ENCODE results near the gene FHIP2A.

The FHIP2A gene

GRCh38 chr10:114808982-114809381 is 12.6 kb upstream of the FHIP2A start:
- no peak overlapping the region for H3K56ac ChIP-seq (ENCODE audit: low read length)
- H4K8ac ChIP-seq (ENCODE audit: low read depth, low read length), result no peak overlapping the region
- no peaks in the 10 kb centered on the region for H3K36me3 ChIP-seq (ENCODE audit: control insufficient read depth, insufficient read depth, low read length)
- H2AK5ac ChIP-seq (ENCODE audit: low read length), result no peak overlapping the region
- no peaks in the 10 kb centered on the region for H3K4me1 ChIP-seq (ENCODE audit: control insufficient read depth, low read depth, low read length)
- no peak overlapping the region for H3K4me3 ChIP-seq (ENCODE audit: low read length)
- no peak overlapping the region for H2BK15ac ChIP-seq (replicated peaks; ENCODE audit: low read depth)
- no peak overlapping the region for H4K5ac ChIP-seq (ENCODE audit: low read length)
- no peaks in the 10 kb centered on the region for H3K79me1 ChIP-seq (ENCODE audit: low read length)
- no peak for DNase-seq
- H3K4ac ChIP-seq (ENCODE audit: low read depth, low read length), result no peak overlapping the region
- no peak overlapping the region for H2BK120ac ChIP-seq (ENCODE audit: low read depth, low read length)
- WGBS (ENCODE audit: extremely low coverage, insufficient coverage, low lambda C conversion rate), result no CpG with 5 or more reads among the region's 2 CpGs
- no peak overlapping the region for H2BK5ac ChIP-seq (ENCODE audit: low read length)
- no peak overlapping the region for H3K4me2 ChIP-seq (ENCODE audit: low read length)
- H3K18ac ChIP-seq (ENCODE audit: low read length), result no peak overlapping the region
- no peak overlapping the region for H3K27ac ChIP-seq (ENCODE audit: low read depth, low read length)
- H3K9ac ChIP-seq (ENCODE audit: low read length), result no peak overlapping the region
- H3K27me3 ChIP-seq (ENCODE audit: insufficient read depth, low read length, poor library complexity), result no peaks in the 10 kb centered on the region
- no peak overlapping the region for H3K23ac ChIP-seq (ENCODE audit: low read length)
- H3K79me2 ChIP-seq (ENCODE audit: control insufficient read depth, insufficient read depth, low read length), result no peaks in the 10 kb centered on the region

DNA sequence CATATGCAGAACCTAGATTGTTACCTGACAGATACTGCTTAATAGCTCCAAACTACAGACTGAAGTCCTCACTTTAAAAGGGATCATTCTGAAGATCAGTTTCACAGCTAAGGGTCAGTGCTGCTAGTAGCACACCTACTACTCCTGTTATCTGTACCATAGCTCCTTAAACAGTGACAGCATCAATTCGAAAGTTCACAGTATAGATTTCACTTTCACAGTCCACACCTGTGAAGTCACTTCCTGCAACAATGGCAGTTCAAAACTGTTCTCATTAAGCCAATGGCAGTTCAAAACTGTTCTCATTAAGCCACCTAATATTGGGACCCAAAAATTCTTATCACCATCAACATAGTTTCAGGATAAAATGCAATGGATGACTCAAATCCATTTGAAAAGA is 10.7 kb upstream of the FHIP2A start:
- Histone ChIP-seq H3K27ac (ENCODE audit: low read depth, low read length) (no peak overlapping the region), H3K9ac (ENCODE audit: low read length) (no peak overlapping the region), H2AK5ac (ENCODE audit: low read length) (no peak overlapping the region), H3K23ac (ENCODE audit: low read length) (no peak overlapping the region), H3K18ac (ENCODE audit: low read length) (no peak overlapping the region), H3K27me3 (ENCODE audit: insufficient read depth, low read length, poor library complexity) (no peaks in the 10 kb centered on the region), H3K4me1 (ENCODE audit: control insufficient read depth, low read depth, low read length) (no peaks in the 10 kb centered on the region), H3K4me2 (ENCODE audit: low read length) (no peak overlapping the region), H3K56ac (ENCODE audit: low read length) (no peak overlapping the region), H3K4me3 (ENCODE audit: low read length) (no peak overlapping the region), H3K36me3 (ENCODE audit: control insufficient read depth, insufficient read depth, low read length) (no peaks in the 10 kb centered on the region), H3K79me2 (ENCODE audit: control insufficient read depth, insufficient read depth, low read length) (no peaks in the 10 kb centered on the region), H4K5ac (ENCODE audit: low read length) (no peak overlapping the region), H4K8ac (ENCODE audit: low read depth, low read length) (no peak overlapping the region), H2BK5ac (ENCODE audit: low read length) (no peak overlapping the region), H3K4ac (ENCODE audit: low read depth, low read length) (no peak overlapping the region), H2BK120ac (ENCODE audit: low read depth, low read length) (no peak overlapping the region), H3K79me1 (ENCODE audit: low read length) (no peaks in the 10 kb centered on the region), H2BK15ac (replicated peaks; ENCODE audit: low read depth) (no peak overlapping the region)
- no peak for DNase-seq
- WGBS (ENCODE audit: extremely low coverage, insufficient coverage, low lambda C conversion rate), result no CpG with 5 or more reads among the region's 1 CpG

DNA sequence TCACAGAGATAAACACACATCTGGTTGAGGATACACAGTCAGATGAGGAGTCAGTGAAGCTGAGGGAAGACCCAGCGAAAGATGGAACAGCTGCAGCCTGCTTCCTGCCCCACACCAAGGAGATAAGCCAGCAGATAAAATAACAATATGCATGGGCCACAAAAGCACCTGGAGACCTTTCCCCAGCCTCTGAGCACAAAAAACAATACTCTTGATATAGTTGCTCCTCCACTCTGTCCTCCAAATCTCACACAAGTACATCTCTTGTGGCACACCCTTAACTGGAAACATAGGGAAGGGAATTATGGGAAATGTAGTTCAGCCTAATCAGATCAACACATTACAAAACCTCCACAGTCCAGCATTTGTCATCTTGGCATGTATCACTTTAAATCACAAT is 9.7 kb upstream of the FHIP2A start:
- H3K23ac ChIP-seq (ENCODE audit: low read length), result no peak overlapping the region
- no peaks in the 10 kb centered on the region for H3K4me1 ChIP-seq (ENCODE audit: control insufficient read depth, low read depth, low read length)
- no peak for DNase-seq
- H3K79me1 ChIP-seq (ENCODE audit: low read length), result no peaks in the 10 kb centered on the region
- H2BK15ac ChIP-seq (replicated peaks; ENCODE audit: low read depth), result no peak overlapping the region
- H3K27ac ChIP-seq (ENCODE audit: low read depth, low read length), result no peak overlapping the region
- H4K5ac ChIP-seq (ENCODE audit: low read length), result no peak overlapping the region
- no peak overlapping the region for H3K4me2 ChIP-seq (ENCODE audit: low read length)
- no CpG with 5 or more reads among the region's 1 CpG for WGBS (ENCODE audit: extremely low coverage, insufficient coverage, low lambda C conversion rate)
- H3K18ac ChIP-seq (ENCODE audit: low read length), result no peak overlapping the region
- no peak overlapping the region for H3K4ac ChIP-seq (ENCODE audit: low read depth, low read length)
- no peak overlapping the region for H3K9ac ChIP-seq (ENCODE audit: low read length)
- no peak overlapping the region for H2AK5ac ChIP-seq (ENCODE audit: low read length)
- H2BK120ac ChIP-seq (ENCODE audit: low read depth, low read length), result no peak overlapping the region
- H3K36me3 ChIP-seq (ENCODE audit: control insufficient read depth, insufficient read depth, low read length), result no peaks in the 10 kb centered on the region
- H3K56ac ChIP-seq (ENCODE audit: low read length), result no peak overlapping the region
- no peak overlapping the region for H3K4me3 ChIP-seq (ENCODE audit: low read length)
- H3K79me2 ChIP-seq (ENCODE audit: control insufficient read depth, insufficient read depth, low read length), result no peaks in the 10 kb centered on the region
- no peak overlapping the region for H2BK5ac ChIP-seq (ENCODE audit: low read length)
- H3K27me3 ChIP-seq (ENCODE audit: insufficient read depth, low read length, poor library complexity), result no peaks in the 10 kb centered on the region
- no peak overlapping the region for H4K8ac ChIP-seq (ENCODE audit: low read depth, low read length)

DNA sequence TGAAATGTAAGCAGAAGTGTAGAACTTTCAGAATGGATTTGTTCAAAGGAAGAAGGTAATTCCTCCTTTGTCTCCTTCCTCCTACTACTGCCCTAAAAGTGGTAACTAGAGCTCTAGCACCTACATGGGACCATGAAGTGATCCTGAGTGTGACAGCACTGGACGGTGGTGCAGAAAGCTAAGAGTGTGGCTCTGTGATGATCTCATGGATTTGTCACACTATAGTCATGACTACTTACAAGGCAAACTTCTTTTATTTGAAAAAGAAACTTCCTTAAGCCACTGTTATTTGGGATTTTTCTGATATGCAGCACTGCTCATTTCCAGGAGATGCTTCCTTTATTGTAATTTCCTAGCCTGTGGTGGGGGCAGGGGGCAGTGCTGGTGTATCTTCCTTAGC is 5.8 kb upstream of the FHIP2A start:
- H4K8ac ChIP-seq (ENCODE audit: low read depth, low read length), result no peak overlapping the region
- H2AK5ac ChIP-seq (ENCODE audit: low read length), result no peak overlapping the region
- no peaks in the 10 kb centered on the region for H3K79me2 ChIP-seq (ENCODE audit: control insufficient read depth, insufficient read depth, low read length)
- no peak overlapping the region for H3K27ac ChIP-seq (ENCODE audit: low read depth, low read length)
- no peak overlapping the region for H3K9ac ChIP-seq (ENCODE audit: low read length)
- H3K27me3 ChIP-seq (ENCODE audit: insufficient read depth, low read length, poor library complexity), result no peaks in the 10 kb centered on the region
- no peak overlapping the region for H3K56ac ChIP-seq (ENCODE audit: low read length)
- no CpG with 5 or more reads among the region's 1 CpG for WGBS (ENCODE audit: extremely low coverage, insufficient coverage, low lambda C conversion rate)
- no peak overlapping the region for H2BK15ac ChIP-seq (replicated peaks; ENCODE audit: low read depth)
- H3K4me3 ChIP-seq (ENCODE audit: low read length), result no peak overlapping the region
- no peak overlapping the region for H3K23ac ChIP-seq (ENCODE audit: low read length)
- no peaks in the 10 kb centered on the region for H3K4me1 ChIP-seq (ENCODE audit: control insufficient read depth, low read depth, low read length)
- H3K79me1 ChIP-seq (ENCODE audit: low read length), result no peaks in the 10 kb centered on the region
- no peaks in the 10 kb centered on the region for H3K36me3 ChIP-seq (ENCODE audit: control insufficient read depth, insufficient read depth, low read length)
- H3K18ac ChIP-seq (ENCODE audit: low read length), result no peak overlapping the region
- no peak overlapping the region for H3K4ac ChIP-seq (ENCODE audit: low read depth, low read length)
- DNase-seq, result no peak
- H3K4me2 ChIP-seq (ENCODE audit: low read length), result no peak overlapping the region
- H4K5ac ChIP-seq (ENCODE audit: low read length), result no peak overlapping the region
- no peak overlapping the region for H2BK120ac ChIP-seq (ENCODE audit: low read depth, low read length)
- H2BK5ac ChIP-seq (ENCODE audit: low read length), result no peak overlapping the region

DNA sequence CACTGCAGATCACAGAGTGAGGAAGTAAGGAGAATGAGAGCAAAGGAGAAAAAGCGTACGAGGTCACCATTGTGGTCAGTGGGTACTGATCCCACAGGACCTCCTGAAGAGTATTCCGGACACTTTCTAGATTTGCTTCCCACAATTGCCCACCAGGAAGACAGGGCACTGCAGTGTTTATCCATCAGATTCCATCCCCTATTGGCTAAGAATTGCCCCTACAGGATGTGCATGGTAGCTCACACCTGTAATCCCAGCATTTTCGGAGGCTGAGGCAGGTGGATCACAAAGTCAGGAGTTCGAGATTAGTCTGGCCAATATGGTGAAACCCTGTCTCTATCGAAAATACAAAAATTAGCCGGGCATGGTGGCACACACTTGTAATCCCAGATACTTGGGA is 5.3 kb upstream of the FHIP2A start:
- no peak overlapping the region for H4K5ac ChIP-seq (ENCODE audit: low read length)
- no peak overlapping the region for H3K56ac ChIP-seq (ENCODE audit: low read length)
- H3K79me2 ChIP-seq (ENCODE audit: control insufficient read depth, insufficient read depth, low read length), result no peaks in the 10 kb centered on the region
- H3K9ac ChIP-seq (ENCODE audit: low read length), result no peak overlapping the region
- H2BK5ac ChIP-seq (ENCODE audit: low read length), result no peak overlapping the region
- WGBS (ENCODE audit: extremely low coverage, insufficient coverage, low lambda C conversion rate), result no CpG with 5 or more reads among the region's 7 CpGs
- DNase-seq, result no peak
- no peak overlapping the region for H2BK120ac ChIP-seq (ENCODE audit: low read depth, low read length)
- H2AK5ac ChIP-seq (ENCODE audit: low read length), result no peak overlapping the region
- no peaks in the 10 kb centered on the region for H3K27me3 ChIP-seq (ENCODE audit: insufficient read depth, low read length, poor library complexity)
- H3K27ac ChIP-seq (ENCODE audit: low read depth, low read length), result no peak overlapping the region
- no peak overlapping the region for H3K4ac ChIP-seq (ENCODE audit: low read depth, low read length)
- H3K79me1 ChIP-seq (ENCODE audit: low read length), result no peaks in the 10 kb centered on the region
- no peak overlapping the region for H3K4me2 ChIP-seq (ENCODE audit: low read length)
- no peaks in the 10 kb centered on the region for H3K36me3 ChIP-seq (ENCODE audit: control insufficient read depth, insufficient read depth, low read length)
- H4K8ac ChIP-seq (ENCODE audit: low read depth, low read length), result no peak overlapping the region
- no peak overlapping the region for H3K18ac ChIP-seq (ENCODE audit: low read length)
- no peak overlapping the region for H2BK15ac ChIP-seq (replicated peaks; ENCODE audit: low read depth)
- no peaks in the 10 kb centered on the region for H3K4me1 ChIP-seq (ENCODE audit: control insufficient read depth, low read depth, low read length)
- no peak overlapping the region for H3K4me3 ChIP-seq (ENCODE audit: low read length)
- no peak overlapping the region for H3K23ac ChIP-seq (ENCODE audit: low read length)

DNA sequence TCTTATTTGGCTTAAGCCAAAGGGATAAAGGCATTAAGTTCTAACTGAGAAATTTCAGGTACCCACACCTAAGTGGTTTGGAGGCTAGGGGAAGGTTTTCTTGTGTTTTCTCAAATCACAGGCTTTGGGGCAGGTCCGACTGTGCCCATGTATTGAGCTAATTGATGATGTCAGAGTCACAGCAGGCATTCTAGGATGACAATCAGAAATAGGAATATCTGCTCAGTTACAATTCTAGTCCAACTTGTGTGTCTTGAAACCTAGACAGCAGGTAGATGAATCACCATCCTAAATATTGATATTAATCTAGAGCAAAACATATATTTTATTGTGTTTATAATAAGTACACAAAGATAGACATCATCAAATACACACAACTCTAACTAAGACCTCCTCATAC is 2.3 kb upstream of the FHIP2A start:
- Histone ChIP-seq H3K4me3 (ENCODE audit: low read length) (no peak overlapping the region), H4K8ac (ENCODE audit: low read depth, low read length) (no peak overlapping the region), H3K18ac (ENCODE audit: low read length) (no peak overlapping the region), H3K79me1 (ENCODE audit: low read length) (no peaks in the 10 kb centered on the region), H4K5ac (ENCODE audit: low read length) (no peak overlapping the region), H3K4me2 (ENCODE audit: low read length) (no peak overlapping the region), H3K27me3 (ENCODE audit: insufficient read depth, low read length, poor library complexity) (no peaks in the 10 kb centered on the region), H3K9ac (ENCODE audit: low read length) (no peak overlapping the region), H3K36me3 (ENCODE audit: control insufficient read depth, insufficient read depth, low read length) (no peaks in the 10 kb centered on the region), H3K79me2 (ENCODE audit: control insufficient read depth, insufficient read depth, low read length) (no peaks in the 10 kb centered on the region), H3K4me1 (ENCODE audit: control insufficient read depth, low read depth, low read length) (no peaks in the 10 kb centered on the region), H3K56ac (ENCODE audit: low read length) (no peak overlapping the region), H2BK120ac (ENCODE audit: low read depth, low read length) (no peak overlapping the region), H2AK5ac (ENCODE audit: low read length) (no peak overlapping the region), H3K23ac (ENCODE audit: low read length) (no peak overlapping the region), H2BK5ac (ENCODE audit: low read length) (no peak overlapping the region), H2BK15ac (replicated peaks; ENCODE audit: low read depth) (no peak overlapping the region), H3K4ac (ENCODE audit: low read depth, low read length) (no peak overlapping the region), H3K27ac (ENCODE audit: low read depth, low read length) (no peak overlapping the region)
- DNase-seq, result no peak
- WGBS (ENCODE audit: extremely low coverage, insufficient coverage, low lambda C conversion rate), result no CpG with 5 or more reads among the region's 1 CpG
